SK-N-MC (cell line): ENCODE data around the gene OSMR.

ENCODE experiments used
- EZH2 ChIP-seq: fragments of 200-600 bp; sonication (generic); IDR thresholded peaks from one replicate; pipeline ENCODE4 v1.6.1; 2017; ENCODE audit warnings: antibody characterized with exemption
- FOXP2 ChIP-seq: optimal IDR thresholded peaks from 2 replicates; pipeline ENCODE3; 2011; ENCODE audit warnings: mild to moderate bottlenecking, moderate library complexity; ENCODE audit not compliant: insufficient read depth; ENCODE audit errors: extremely low read length, control extremely low read depth
- POLR2AphosphoS5 ChIP-seq: IDR thresholded peaks from 2 replicates; pipeline ENCODE4 v1.6.1; 2012; ENCODE audit warnings: mild to moderate bottlenecking, low read depth, low read length, borderline replicate concordance

GRCh38 chr5:38803246-38803645, 42.6 kb upstream of the OSMR start:
- TF ChIP-seq EZH2: no peak
- TF ChIP-seq POLR2AphosphoS5: no peak
- TF ChIP-seq FOXP2: no peak
